IgD-negative memory B cell (primary cell): Measurements from ENCODE around the gene ZBTB33. TPM values are rescaled to one million over a fixed set of nuclear protein-coding genes. Genes with fewer than 3 reads are reported as not detected.

ENCODE experiments used
- polyA plus RNA-seq: library from polyadenylated mRNA; unstranded; fragments of 300-500 nt; fragmentation: Illumina TruSeq; gene quantifications from one replicate; pipeline ENCODE4 v1.2.3, GENCODE V29; 2021

The ZBTB33 gene
- polyA plus RNA-seq, 1 donor from 2014 or later: 11.5 TPM

Other genes with a start within 250 kb of the ZBTB33 start
- not detected for gene RHOXF2B, start 173.1 kb upstream of the ZBTB33 start, polyA plus RNA-seq
- gene RHOXF1, start 134.9 kb upstream of the ZBTB33 start, polyA plus RNA-seq: not detected
- not detected for gene RHOXF2, start 92.2 kb upstream of the ZBTB33 start, polyA plus RNA-seq
- 0.33 TPM for gene TMEM255A, start 60.6 kb downstream of the ZBTB33 start, polyA plus RNA-seq
- gene ATP1B4, start 111.3 kb downstream of the ZBTB33 start, polyA plus RNA-seq: not detected
- gene LAMP2, start 218.5 kb downstream of the ZBTB33 start, polyA plus RNA-seq: 49.0 TPM